Activated B cell treated with CpG ODN at 0.5 μM for 24 hours (primary cell): ENCODE measurements around the gene LPP. TPM values are rescaled to one million over a fixed set of nuclear protein-coding genes. Genes with fewer than 3 reads are reported as not detected.
A peak's percentile ranks its signal among the peaks of the same experiment; 100 is the strongest.

ENCODE experiments used
- ATAC-seq: fragments of 200-7000 bp; cut with Tn5 transposase; one replicate; pipeline ENCODE4 v1.10.0; 2021; ENCODE audit warnings: low read depth, mild to moderate bottlenecking, moderate library complexity
- CTCF ChIA-PET: fragments of 350-600 bp; sonication (Branson Sonifier 250); formaldehyde crosslinking; loops from one replicate; lab custom pipeline; 2021; ENCODE audit warnings: antibody characterized with exemption; lab: Charles Lee
- POLR2A ChIA-PET: fragments of 350-600 bp; sonication (Branson Sonifier 250); formaldehyde crosslinking; loops from one replicate; lab custom pipeline; 2021; ENCODE audit warnings: antibody characterized with exemption; lab: Charles Lee
- DNase-seq: peaks from one replicate; pipeline ENCODE4 v3.0.0; 2022
- H3K27ac Mint-ChIP-seq: one replicate; pipeline ENCODE4 v1.8.0; 2020; ENCODE audit warnings: mixed read lengths
- H3K27me3 Mint-ChIP-seq: one replicate; pipeline ENCODE4 v1.8.0; 2021; ENCODE audit warnings: mixed read lengths
- H3K36me3 Mint-ChIP-seq: one replicate; pipeline ENCODE4 v1.8.0; 2021; ENCODE audit warnings: low read depth, mixed read lengths
- H3K4me1 Mint-ChIP-seq: one replicate; pipeline ENCODE4 v1.8.0; 2021; ENCODE audit warnings: mixed read lengths
- H3K4me3 Mint-ChIP-seq: one replicate; pipeline ENCODE4 v1.8.0; 2020; ENCODE audit warnings: mild to moderate bottlenecking, mixed read lengths
- H3K9me3 Mint-ChIP-seq: one replicate; pipeline ENCODE4 v1.8.0; 2020; ENCODE audit warnings: mixed read lengths
- CTCF ChIP-seq: fragments of 200-600 bp; IDR thresholded peaks from one replicate; pipeline ENCODE4 v1.8.0; 2022; ENCODE audit warnings: antibody characterized with exemption, mild to moderate bottlenecking
- intact Hi-C: fragments of 100-400 bp; cut with micrococcal nuclease; formaldehyde crosslinking; loops from one replicate; pipeline ENCODE4 v1.15.1; 2024
- total RNA-seq: library from RNA; stranded (reverse); gene quantifications from 2 replicates; pipeline ENCODE4 v1.2.3, GENCODE V29; 2022

The LPP gene
- total RNA-seq, 1 donor from 2014 or later = 60.1 TPM

DNA sequence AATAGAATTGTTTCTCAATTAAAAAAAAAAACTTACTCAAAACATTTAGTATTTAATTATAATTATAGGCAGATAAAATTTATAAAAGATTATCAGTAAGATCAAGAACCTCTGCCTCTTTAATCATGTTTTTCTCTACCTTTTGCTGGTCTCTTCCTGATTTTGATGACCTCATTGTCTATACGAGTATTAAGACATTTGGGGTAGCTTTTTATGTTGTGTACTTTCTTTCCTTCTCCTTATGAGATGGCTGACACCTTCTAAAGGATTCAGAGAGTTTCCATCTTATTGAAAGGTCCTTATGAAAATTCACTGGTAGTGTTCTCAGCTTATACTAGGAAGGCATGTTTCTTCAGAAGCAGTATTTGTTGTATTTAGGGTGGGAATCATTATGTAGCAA, 426.3 kb downstream of the LPP start:
- Mint-ChIP-seq H3K4me1 (peaks cover 27% of the 10 kb centered on the region), H3K36me3 (peaks cover 23% of the 10 kb centered on the region), H3K9me3 (no peaks in the 10 kb centered on the region), H3K27me3 (no peaks in the 10 kb centered on the region), H3K27ac (no peak overlapping the region), H3K4me3 (no peak overlapping the region)
- ATAC-seq (no peak), DNase-seq (no peak)
- ChIA-PET POLR2A (interaction anchor here (0.8 to 3.5 kb wide), 8 partner anchors 8 to 834 kb away, joined by 3 to 13 read pairs (median 5); partner anchors contain the start of genes BCL6 and LPP), CTCF (interaction anchor here (0.6 to 1.1 kb wide), 3 partner anchors 833 to 840 kb away, joined by 3 to 5 read pairs (median 3); no protein-coding TSS in a partner anchor)
- no peak for TF ChIP-seq CTCF
- intact Hi-C loops = loop anchor here (5.0 kb wide), 4 partner anchors 93 to 338 kb away; no protein-coding TSS in a partner anchor

DNA sequence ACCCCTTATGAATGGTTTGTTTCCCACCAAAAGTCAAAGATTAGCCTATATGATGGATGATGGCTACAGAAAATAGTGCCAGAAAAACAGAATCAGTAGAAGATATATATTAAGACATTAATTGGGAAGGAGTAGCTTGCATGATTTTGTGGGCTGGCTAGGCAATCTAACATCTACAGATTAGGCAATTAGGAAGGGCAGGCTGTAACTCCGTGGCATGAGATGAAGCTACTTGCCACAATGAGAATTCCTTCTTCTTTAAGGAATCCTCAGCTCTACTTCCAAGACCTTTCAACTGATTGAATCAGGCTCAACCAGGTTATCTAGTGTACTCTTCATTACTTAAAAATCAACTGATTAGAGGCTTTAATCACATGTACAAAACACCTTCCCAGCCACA, 426.7 kb downstream of the LPP start:
- CTCF ChIA-PET = interaction anchor here (0.6 to 1.1 kb wide), 3 partner anchors 833 to 841 kb away, joined by 3 to 5 read pairs (median 3); no protein-coding TSS in a partner anchor
- TF ChIP-seq CTCF = no peak
- H3K4me1 Mint-ChIP-seq = peaks cover 32% of the 10 kb centered on the region
- H3K36me3 Mint-ChIP-seq = peaks cover 23% of the 10 kb centered on the region
- intact Hi-C loops = loop anchor here (5.0 kb wide), 4 partner anchors 93 to 338 kb away; no protein-coding TSS in a partner anchor
- POLR2A ChIA-PET = interaction anchor here (0.8 to 3.5 kb wide), 9 partner anchors 117 to 841 kb away, joined by 3 to 15 read pairs (median 5); partner anchors contain the start of genes BCL6 and LPP
- no peaks in the 10 kb centered on the region for H3K9me3 Mint-ChIP-seq
- H3K27ac Mint-ChIP-seq = no peak overlapping the region
- DNase-seq (no peak), ATAC-seq (no peak)
- H3K27me3 Mint-ChIP-seq = no peaks in the 10 kb centered on the region
- no peak overlapping the region for H3K4me3 Mint-ChIP-seq

DNA sequence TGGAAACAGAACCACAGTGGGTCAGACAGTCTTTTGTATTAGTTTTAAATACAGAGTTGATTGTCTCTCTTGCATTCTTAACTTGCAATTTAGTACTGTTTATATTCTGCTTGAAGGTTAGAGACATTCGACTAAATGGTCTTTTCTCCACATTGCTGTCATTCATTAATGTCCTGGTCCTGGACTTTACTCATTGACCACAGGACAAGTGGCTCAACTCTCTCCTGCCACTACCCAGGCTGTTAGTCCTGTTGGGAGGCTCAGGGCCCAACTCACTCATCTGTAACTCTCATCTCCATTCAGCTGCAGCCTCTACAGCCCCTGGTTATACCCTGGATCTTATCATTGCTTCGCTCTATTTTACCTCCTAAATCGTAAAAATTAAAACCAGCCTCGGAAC, 427.4 kb downstream of the LPP start:
- intact Hi-C loops = loop anchor here (5.0 kb wide), 4 partner anchors 94 to 339 kb away; no protein-coding TSS in a partner anchor

GRCh38 chr3:188581792-188582191, 427.8 kb downstream of the LPP start:
- no peak for DNase-seq
- ATAC-seq = peak; percentile 60
- Mint-ChIP-seq H3K27me3 (no peaks in the 10 kb centered on the region), H3K27ac (no peak overlapping the region), H3K4me3 (no peak overlapping the region), H3K36me3 (peaks cover 11% of the 10 kb centered on the region), H3K9me3 (no peaks in the 10 kb centered on the region), H3K4me1 (peaks cover 38% of the 10 kb centered on the region)
- POLR2A ChIA-PET = interaction anchor here (0.6 to 3.5 kb wide), 24 partner anchors 8 to 843 kb away, joined by 3 to 15 read pairs (median 4); partner anchors contain the start of genes BCL6 and LPP
- CTCF ChIA-PET = interaction anchor here (1.3 kb wide), 1 partner anchor 373 kb away, joined by 4 read pairs; no protein-coding TSS in a partner anchor
- TF ChIP-seq CTCF = no peak
- intact Hi-C loops = loop anchor here (2.0 to 5.0 kb wide), 7 partner anchors 94 to 427 kb away; partner anchors contain the start of gene LPP

More for the DNA sequence above, 427.4 kb downstream of the LPP start:
- peaks cover 16% of the 10 kb centered on the region for H3K36me3 Mint-ChIP-seq
- H3K9me3 Mint-ChIP-seq = no peaks in the 10 kb centered on the region
- no peak overlapping the region for H3K27ac Mint-ChIP-seq
- TF ChIP-seq CTCF = no peak
- no peak overlapping the region for H3K4me3 Mint-ChIP-seq
- CTCF ChIA-PET = no interaction called here
- DNase-seq (no peak), ATAC-seq (peak; percentile 9)
- H3K27me3 Mint-ChIP-seq = no peaks in the 10 kb centered on the region
- POLR2A ChIA-PET = interaction anchor here (0.7 to 3.5 kb wide), 11 partner anchors 26 to 842 kb away, joined by 3 to 15 read pairs (median 5); partner anchors contain the start of gene BCL6
- H3K4me1 Mint-ChIP-seq = peaks cover 38% of the 10 kb centered on the region
